ENCODE measurements around the gene H1-8. TPM values are rescaled to one million over a fixed set of nuclear protein-coding genes. Genes with fewer than 3 reads are reported as not detected.

Gene H1-8
- total RNA-seq, 1 experiment from 2014 or later: not detected

GRCh38 chr3:129518038-129518561 lies 24.9 kb upstream of the H1-8 start:
- Histone ChIP-seq H4K20me1 (ENCODE audit: insufficient read depth) (no peaks in the 10 kb centered on the region), H3K4me2 (ENCODE audit: low read length) (no peak overlapping the region), H3K27ac (ENCODE audit: low read depth, low read length) (no peak overlapping the region), H3K9ac (ENCODE audit: low read length) (no peak overlapping the region), H3K27me3 (ENCODE audit: insufficient read depth, low read length) (no peaks in the 10 kb centered on the region), H2AFZ (ENCODE audit: low read depth, low read length, poor library complexity, severe bottlenecking) (no peak overlapping the region), H3K9me2 (ENCODE audit: insufficient read depth) (no peaks in the 10 kb centered on the region), H3K4me3 (replicated peaks in 1 of 2; ENCODE audit: low read depth in 1 of 2, low read length in 2 of 2) (no peak overlapping the region), H3K9me3 (ENCODE audit: control insufficient read depth in 1 of 2, insufficient read depth in 1 of 2, low read depth in 1 of 2, low read length in 2 of 2) (no peaks in the 10 kb centered on the region), H3K79me2 (ENCODE audit: insufficient read depth, low read length) (no peaks in the 10 kb centered on the region), H3K4me1 (ENCODE audit: control insufficient read depth in 1 of 2, insufficient read depth in 2 of 2, low read length in 2 of 2) (no peaks in the 10 kb centered on the region), H3K36me3 (ENCODE audit: control insufficient read depth in 1 of 2, insufficient read depth in 2 of 2, low read length in 2 of 2) (no peaks in the 10 kb centered on the region)
- intact Hi-C loops (cut with micrococcal nuclease): no loop called here
- DNase-seq (ENCODE audit: low read depth, low spot score): no peak
- ChIA-PET POLR2A (no interaction called here), CTCF (no interaction called here), RAD21 (ENCODE audit: low non-redundant PET in 1 of 2, low total read pairs in 2 of 2, uncharacterized antibody in 2 of 2, unreplicated experiment in 2 of 2) (no interaction called here)
- ATAC-seq: no peak
- BruUV-seq (replicated peaks): no TSS peak
- TF ChIP-seq SRF (IDR thresholded peaks at IDR 0.05; ENCODE audit: low read depth) (no peak), ELF1 (IDR thresholded peaks at IDR 0.05; ENCODE audit: borderline replicate concordance, low read depth) (no peak), YY1 (IDR thresholded peaks at IDR 0.05; ENCODE audit: extremely low read depth, insufficient replicate concordance, low read depth, low read length) (no peak), SP1 (IDR thresholded peaks at IDR 0.05; ENCODE audit: low read depth) (no peak), JUND (IDR thresholded peaks at IDR 0.05) (no peak), ZNF274 (IDR thresholded peaks at IDR 0.05; ENCODE audit: low read depth, low read length) (no peak), POLR2A (IDR thresholded peaks at IDR 0.05; ENCODE audit: borderline replicate concordance, extremely low read depth, insufficient read depth, insufficient read length) (no peak)
- TF ChIP-seq, protein P1, sequence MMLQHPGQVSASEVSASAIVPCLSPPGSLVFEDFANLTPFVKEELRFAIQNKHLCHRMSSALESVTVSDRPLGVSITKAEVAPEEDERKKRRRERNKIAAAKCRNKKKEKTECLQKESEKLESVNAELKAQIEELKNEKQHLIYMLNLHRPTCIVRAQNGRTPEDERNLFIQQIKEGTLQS (IDR thresholded peaks at IDR 0.05): no peak

GRCh38 chr3:129518581-129518980 lies 24.4 kb upstream of the H1-8 start:
- Histone ChIP-seq H2AFZ (ENCODE audit: low read depth, low read length, poor library complexity, severe bottlenecking) (no peak overlapping the region), H3K27me3 (ENCODE audit: insufficient read depth, low read length) (no peaks in the 10 kb centered on the region), H3K4me3 (replicated peaks in 1 of 2; ENCODE audit: low read depth in 1 of 2, low read length in 2 of 2) (no peak overlapping the region), H3K9me2 (ENCODE audit: insufficient read depth) (no peaks in the 10 kb centered on the region), H3K4me1 (ENCODE audit: control insufficient read depth in 1 of 2, insufficient read depth in 2 of 2, low read length in 2 of 2) (no peaks in the 10 kb centered on the region), H3K27ac (ENCODE audit: low read depth, low read length) (no peak overlapping the region), H3K36me3 (ENCODE audit: control insufficient read depth in 1 of 2, insufficient read depth in 2 of 2, low read length in 2 of 2) (no peaks in the 10 kb centered on the region), H3K9me3 (ENCODE audit: control insufficient read depth in 1 of 2, insufficient read depth in 1 of 2, low read depth in 1 of 2, low read length in 2 of 2) (no peaks in the 10 kb centered on the region), H3K4me2 (ENCODE audit: low read length) (no peak overlapping the region), H3K79me2 (ENCODE audit: insufficient read depth, low read length) (no peaks in the 10 kb centered on the region), H4K20me1 (ENCODE audit: insufficient read depth) (no peaks in the 10 kb centered on the region), H3K9ac (ENCODE audit: low read length) (no peak overlapping the region)
- TF ChIP-seq EZH2 (IDR thresholded peaks at IDR 0.05): no peak
- TF ChIP-seq CBX3 (IDR thresholded peaks at IDR 0.05; ENCODE audit: low read depth): no peak
- TF ChIP-seq JUND (IDR thresholded peaks at IDR 0.05): no peak
- TF ChIP-seq EZH2phosphoT487 (IDR thresholded peaks at IDR 0.05; ENCODE audit: borderline replicate concordance): no peak
- no peak for TF ChIP-seq CEBPB (IDR thresholded peaks at IDR 0.05; ENCODE audit: low read depth)
- TF ChIP-seq YY1 (IDR thresholded peaks at IDR 0.05; ENCODE audit: extremely low read depth, insufficient replicate concordance, low read depth, low read length): no peak
- no peak for TF ChIP-seq ZBTB33 (IDR thresholded peaks at IDR 0.05; ENCODE audit: extremely low read depth, insufficient replicate concordance, low read length)
- no peak for TF ChIP-seq RAD21 (IDR thresholded peaks at IDR 0.05; ENCODE audit: low read depth)
- TF ChIP-seq ZNF274 (IDR thresholded peaks at IDR 0.05; ENCODE audit: low read depth, low read length): no peak
- TF ChIP-seq, protein P2, sequence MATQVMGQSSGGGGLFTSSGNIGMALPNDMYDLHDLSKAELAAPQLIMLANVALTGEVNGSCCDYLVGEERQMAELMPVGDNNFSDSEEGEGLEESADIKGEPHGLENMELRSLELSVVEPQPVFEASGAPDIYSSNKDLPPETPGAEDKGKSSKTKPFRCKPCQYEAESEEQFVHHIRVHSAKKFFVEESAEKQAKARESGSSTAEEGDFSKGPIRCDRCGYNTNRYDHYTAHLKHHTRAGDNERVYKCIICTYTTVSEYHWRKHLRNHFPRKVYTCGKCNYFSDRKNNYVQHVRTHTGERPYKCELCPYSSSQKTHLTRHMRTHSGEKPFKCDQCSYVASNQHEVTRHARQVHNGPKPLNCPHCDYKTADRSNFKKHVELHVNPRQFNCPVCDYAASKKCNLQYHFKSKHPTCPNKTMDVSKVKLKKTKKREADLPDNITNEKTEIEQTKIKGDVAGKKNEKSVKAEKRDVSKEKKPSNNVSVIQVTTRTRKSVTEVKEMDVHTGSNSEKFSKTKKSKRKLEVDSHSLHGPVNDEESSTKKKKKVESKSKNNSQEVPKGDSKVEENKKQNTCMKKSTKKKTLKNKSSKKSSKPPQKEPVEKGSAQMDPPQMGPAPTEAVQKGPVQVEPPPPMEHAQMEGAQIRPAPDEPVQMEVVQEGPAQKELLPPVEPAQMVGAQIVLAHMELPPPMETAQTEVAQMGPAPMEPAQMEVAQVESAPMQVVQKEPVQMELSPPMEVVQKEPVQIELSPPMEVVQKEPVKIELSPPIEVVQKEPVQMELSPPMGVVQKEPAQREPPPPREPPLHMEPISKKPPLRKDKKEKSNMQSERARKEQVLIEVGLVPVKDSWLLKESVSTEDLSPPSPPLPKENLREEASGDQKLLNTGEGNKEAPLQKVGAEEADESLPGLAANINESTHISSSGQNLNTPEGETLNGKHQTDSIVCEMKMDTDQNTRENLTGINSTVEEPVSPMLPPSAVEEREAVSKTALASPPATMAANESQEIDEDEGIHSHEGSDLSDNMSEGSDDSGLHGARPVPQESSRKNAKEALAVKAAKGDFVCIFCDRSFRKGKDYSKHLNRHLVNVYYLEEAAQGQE (IDR thresholded peaks at IDR 0.05; ENCODE audit: low read depth): no peak
- no peak for TF ChIP-seq ELF1 (IDR thresholded peaks at IDR 0.05; ENCODE audit: borderline replicate concordance, low read depth)
- CTCF ChIA-PET: no interaction called here
- ATAC-seq: no peak
- RAD21 ChIA-PET (ENCODE audit: low non-redundant PET in 1 of 2, low total read pairs in 2 of 2, uncharacterized antibody in 2 of 2, unreplicated experiment in 2 of 2): no interaction called here
- intact Hi-C loops (cut with micrococcal nuclease): no loop called here
- DNase-seq (ENCODE audit: low read depth, low spot score): no peak
- BruUV-seq (replicated peaks): no TSS peak
- POLR2A ChIA-PET: no interaction called here
